Brain microvascular endothelial cell (primary cell): Measurements from ENCODE around the gene MRPS14.

ENCODE experiments used
- DNase-seq: peaks from one replicate; pipeline ENCODE4 v3.0.0-alpha.2; 2020
- H3K27ac ChIP-seq: fragments of 250-450 bp; sonication (Bioruptor Pico); 2 replicates; pipeline ENCODE4 v1.5.1; 2020; ENCODE audit warnings: mild to moderate bottlenecking, moderate library complexity
- H3K27me3 ChIP-seq: fragments of 250-450 bp; sonication (Bioruptor Pico); replicated peaks from 2 replicates; pipeline ENCODE4 v1.5.1; 2020; ENCODE audit warnings: mild to moderate bottlenecking
- H3K36me3 ChIP-seq: fragments of 250-450 bp; sonication (Bioruptor Pico); replicated peaks from 2 replicates; pipeline ENCODE4 v1.5.1; 2020; ENCODE audit warnings: mild to moderate bottlenecking
- H3K4me3 ChIP-seq: 2 replicates; pipeline ENCODE4 v1.5.1; 2011; ENCODE audit warnings: low read depth, mild to moderate bottlenecking, control low read depth, low read length, moderate library complexity
- CTCF ChIP-seq: IDR thresholded peaks from 2 replicates; pipeline ENCODE4 v1.5.1; 2011; ENCODE audit warnings: low read depth, mild to moderate bottlenecking, moderate library complexity, low read length, control low read depth, inconsistent platforms; ENCODE audit errors: missing control alignments
- in situ Hi-C: cut with HindIII; loops from 2 replicates; pipeline ENCODE4 v1.10.0; 2017; ENCODE audit warnings: low sequenced_read_pairs, low pct_ligation_motif_present

The MRPS14 gene

GRCh38 chr1:174963529-174964125, 59.6 kb downstream of the MRPS14 start:
- H3K27me3 ChIP-seq = peaks cover 4% of the 10 kb centered on the region
- DNase-seq = no peak
- TF ChIP-seq CTCF = no peak
- H3K36me3 ChIP-seq = no peaks in the 10 kb centered on the region
- H3K4me3 ChIP-seq = no peak overlapping the region
- no peak overlapping the region for H3K27ac ChIP-seq
- in situ Hi-C loops = loop anchor here (25.0 kb wide), 1 partner anchor 176 kb away; no protein-coding TSS in a partner anchor
